AG09309 (cell line): ENCODE results near the gene LRRTM2.

Source experiments
- DNase-seq: peaks from one replicate; pipeline ENCODE4 v3.0.0-alpha.2; 2010; ENCODE audit warnings: low read depth
- H3K4me3 ChIP-seq: 2 replicates; pipeline ENCODE4 v1.5.1; 2011; ENCODE audit warnings: mild to moderate bottlenecking, low read depth, low read length, moderate library complexity; ENCODE audit not compliant: control insufficient read depth
- TF ChIP-seq, protein P1 (sequence below): IDR thresholded peaks from 2 replicates; pipeline ENCODE4 v1.5.1; 2011; ENCODE audit warnings: mild to moderate bottlenecking, low read depth, low read length, inconsistent platforms; ENCODE audit not compliant: insufficient read depth, control insufficient read depth; ENCODE audit errors: missing control alignments

Gene LRRTM2

DNA sequence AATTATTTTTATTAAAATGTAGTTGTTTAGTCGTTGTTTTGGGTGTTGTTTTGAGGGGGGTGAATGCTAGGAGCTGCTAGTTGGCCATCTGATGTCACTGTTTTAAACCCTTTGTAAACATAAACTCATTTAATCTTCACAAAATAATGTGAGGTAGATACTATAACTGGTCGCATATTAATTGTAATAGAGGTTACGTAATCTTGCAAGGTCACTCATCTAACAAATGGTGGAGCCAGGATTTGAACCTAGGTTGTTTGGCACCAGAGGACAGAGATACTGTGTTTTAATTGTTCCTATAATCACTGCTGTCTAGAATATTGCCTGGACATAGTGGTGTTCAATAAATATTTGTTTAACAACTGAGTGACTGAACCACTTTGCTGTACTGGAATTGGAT, 54.4 kb downstream of the LRRTM2 start:
- DNase-seq: no peak
- TF ChIP-seq, protein P1, sequence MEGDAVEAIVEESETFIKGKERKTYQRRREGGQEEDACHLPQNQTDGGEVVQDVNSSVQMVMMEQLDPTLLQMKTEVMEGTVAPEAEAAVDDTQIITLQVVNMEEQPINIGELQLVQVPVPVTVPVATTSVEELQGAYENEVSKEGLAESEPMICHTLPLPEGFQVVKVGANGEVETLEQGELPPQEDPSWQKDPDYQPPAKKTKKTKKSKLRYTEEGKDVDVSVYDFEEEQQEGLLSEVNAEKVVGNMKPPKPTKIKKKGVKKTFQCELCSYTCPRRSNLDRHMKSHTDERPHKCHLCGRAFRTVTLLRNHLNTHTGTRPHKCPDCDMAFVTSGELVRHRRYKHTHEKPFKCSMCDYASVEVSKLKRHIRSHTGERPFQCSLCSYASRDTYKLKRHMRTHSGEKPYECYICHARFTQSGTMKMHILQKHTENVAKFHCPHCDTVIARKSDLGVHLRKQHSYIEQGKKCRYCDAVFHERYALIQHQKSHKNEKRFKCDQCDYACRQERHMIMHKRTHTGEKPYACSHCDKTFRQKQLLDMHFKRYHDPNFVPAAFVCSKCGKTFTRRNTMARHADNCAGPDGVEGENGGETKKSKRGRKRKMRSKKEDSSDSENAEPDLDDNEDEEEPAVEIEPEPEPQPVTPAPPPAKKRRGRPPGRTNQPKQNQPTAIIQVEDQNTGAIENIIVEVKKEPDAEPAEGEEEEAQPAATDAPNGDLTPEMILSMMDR: no peak
- no peak overlapping the region for H3K4me3 ChIP-seq

DNA sequence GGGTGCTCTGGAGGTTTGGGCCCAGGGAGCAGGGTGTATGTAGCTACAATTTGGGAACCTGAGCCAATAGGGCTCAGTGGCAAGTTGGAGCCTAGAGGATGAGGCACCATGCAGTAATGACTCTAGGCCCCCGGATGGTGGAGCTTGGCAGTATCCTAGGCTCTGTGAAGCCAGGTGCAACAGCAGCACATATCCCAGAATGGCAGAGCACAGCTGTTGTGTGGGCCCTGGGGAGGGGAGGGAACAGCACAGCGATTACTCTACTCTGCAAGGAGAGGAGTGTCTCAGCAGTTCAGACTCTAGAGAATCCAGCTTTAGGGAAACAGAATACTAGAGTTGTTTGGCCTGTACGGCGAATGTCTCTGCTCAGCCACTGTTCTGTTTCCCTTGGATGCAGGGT, 56.1 kb downstream of the LRRTM2 start:
- TF ChIP-seq, protein P1: no peak
- no peak overlapping the region for H3K4me3 ChIP-seq
- DNase-seq: no peak
